ENCODE measurements around the gene DHFR2. TPM values are rescaled to one million over a fixed set of nuclear protein-coding genes. Genes with fewer than 3 reads are reported as not detected.

Gene DHFR2
- total and polyA plus RNA-seq, 9 of the 15 experiments (the other 6 are each of a cell fraction or from before 2014, with no cell fraction given) = 0.64 to 1.7 (median 1.4) TPM

DNA sequence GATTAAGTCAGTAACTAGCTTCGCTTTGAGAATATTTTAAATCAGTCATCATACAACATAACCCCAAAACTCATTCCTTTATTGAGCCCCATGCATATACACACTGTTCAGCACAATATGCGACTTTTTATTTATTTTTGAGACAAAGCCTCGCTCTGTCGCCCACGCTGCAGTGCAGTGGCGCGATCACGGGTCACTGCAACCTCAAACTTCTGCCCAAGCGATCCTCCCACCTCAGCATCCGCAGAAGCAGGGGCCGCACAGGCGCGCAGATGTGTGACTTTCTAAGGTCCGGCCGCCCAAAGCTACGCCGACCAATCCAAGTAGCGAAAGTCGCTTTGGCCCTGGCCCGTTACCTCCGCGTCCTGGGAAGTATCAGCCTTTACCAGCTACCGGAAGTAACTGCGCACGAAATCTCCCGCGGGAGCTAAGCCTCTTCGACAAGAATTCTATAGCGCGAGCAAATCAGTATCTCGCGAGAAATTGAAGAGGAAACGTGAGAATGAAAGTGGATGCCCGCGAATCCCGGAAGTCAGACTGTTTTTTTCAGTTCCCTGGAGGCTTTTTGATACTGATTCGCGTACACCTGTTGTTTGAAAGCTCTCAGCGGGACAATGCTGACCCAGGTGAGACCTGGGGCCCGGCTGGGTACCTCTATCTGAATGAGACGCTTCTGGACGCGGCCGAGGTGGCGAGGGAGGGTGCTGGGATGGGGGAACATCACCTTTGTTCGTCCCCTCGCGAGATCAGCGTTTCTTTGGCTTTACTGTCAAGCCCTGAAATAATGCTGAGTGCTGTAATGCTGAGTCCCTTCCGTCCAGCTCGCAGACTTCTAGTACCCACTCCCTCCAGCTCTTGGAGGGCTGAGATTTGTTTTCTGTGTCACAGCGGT lies at the start of gene DHFR2, which contains the start of gene NSUN3 (continued):
- TF ChIP-seq GTF2F1 (IDR thresholded peaks at IDR 0.05; ENCODE audit: low read depth, low read length) (no peak), RBM15 (IDR thresholded peaks at IDR 0.05; ENCODE audit: insufficient read depth, low read length) (no peak), THRAP3 (IDR thresholded peaks at IDR 0.05; ENCODE audit: borderline replicate concordance) (no peak), KLF10 (CRISPR knock-in tag; IDR thresholded peaks at IDR 0.05) (no peak), SUPT5H (IDR thresholded peaks at IDR 0.05) (peak; percentile 74), ZNF347 (CRISPR knock-in tag; IDR thresholded peaks at IDR 0.05; ENCODE audit: low read depth) (no peak), ZNF695 (CRISPR knock-in tag; IDR thresholded peaks at IDR 0.05) (no peak), POLR2AphosphoS5 (IDR thresholded peaks at IDR 0.05; ENCODE audit: control insufficient read depth, insufficient read depth, low read depth, low read length) (0 out of 2 replicates have a peak, but pooled peaks have one; percentile 31), POLR2H (tag; IDR thresholded peaks at IDR 0.05; ENCODE audit: low read depth) (peak; percentile 84), ZNF717 (CRISPR knock-in tag; IDR thresholded peaks at IDR 0.05) (no peak), ZNF197 (CRISPR knock-in tag; IDR thresholded peaks at IDR 0.05; ENCODE audit: low read depth) (no peak), CEBPB (tag; IDR thresholded peaks at IDR 0.05) (no peak)
- TF ChIP-seq, protein P1, sequence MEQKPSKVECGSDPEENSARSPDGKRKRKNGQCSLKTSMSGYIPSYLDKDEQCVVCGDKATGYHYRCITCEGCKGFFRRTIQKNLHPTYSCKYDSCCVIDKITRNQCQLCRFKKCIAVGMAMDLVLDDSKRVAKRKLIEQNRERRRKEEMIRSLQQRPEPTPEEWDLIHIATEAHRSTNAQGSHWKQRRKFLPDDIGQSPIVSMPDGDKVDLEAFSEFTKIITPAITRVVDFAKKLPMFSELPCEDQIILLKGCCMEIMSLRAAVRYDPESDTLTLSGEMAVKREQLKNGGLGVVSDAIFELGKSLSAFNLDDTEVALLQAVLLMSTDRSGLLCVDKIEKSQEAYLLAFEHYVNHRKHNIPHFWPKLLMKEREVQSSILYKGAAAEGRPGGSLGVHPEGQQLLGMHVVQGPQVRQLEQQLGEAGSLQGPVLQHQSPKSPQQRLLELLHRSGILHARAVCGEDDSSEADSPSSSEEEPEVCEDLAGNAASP (IDR thresholded peaks at IDR 0.05) = no peak
- TF ChIP-seq, protein P2, sequence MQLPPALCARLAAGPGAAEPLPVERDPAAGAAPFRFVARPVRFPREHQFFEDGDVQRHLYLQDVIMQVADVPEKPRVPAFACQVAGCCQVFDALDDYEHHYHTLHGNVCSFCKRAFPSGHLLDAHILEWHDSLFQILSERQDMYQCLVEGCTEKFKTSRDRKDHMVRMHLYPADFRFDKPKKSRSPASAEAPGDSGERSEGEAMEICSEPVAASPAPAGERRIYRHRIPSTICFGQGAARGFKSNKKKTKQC (CRISPR knock-in tag; IDR thresholded peaks at IDR 0.05) = no peak
- TF ChIP-seq, protein P3, sequence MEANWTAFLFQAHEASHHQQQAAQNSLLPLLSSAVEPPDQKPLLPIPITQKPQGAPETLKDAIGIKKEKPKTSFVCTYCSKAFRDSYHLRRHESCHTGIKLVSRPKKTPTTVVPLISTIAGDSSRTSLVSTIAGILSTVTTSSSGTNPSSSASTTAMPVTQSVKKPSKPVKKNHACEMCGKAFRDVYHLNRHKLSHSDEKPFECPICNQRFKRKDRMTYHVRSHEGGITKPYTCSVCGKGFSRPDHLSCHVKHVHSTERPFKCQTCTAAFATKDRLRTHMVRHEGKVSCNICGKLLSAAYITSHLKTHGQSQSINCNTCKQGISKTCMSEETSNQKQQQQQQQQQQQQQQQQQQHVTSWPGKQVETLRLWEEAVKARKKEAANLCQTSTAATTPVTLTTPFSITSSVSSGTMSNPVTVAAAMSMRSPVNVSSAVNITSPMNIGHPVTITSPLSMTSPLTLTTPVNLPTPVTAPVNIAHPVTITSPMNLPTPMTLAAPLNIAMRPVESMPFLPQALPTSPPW (CRISPR knock-in tag; IDR thresholded peaks at IDR 0.05) = peak; percentile 63; the same call in 1 of the 2 replicates
- TF ChIP-seq, protein P4, sequence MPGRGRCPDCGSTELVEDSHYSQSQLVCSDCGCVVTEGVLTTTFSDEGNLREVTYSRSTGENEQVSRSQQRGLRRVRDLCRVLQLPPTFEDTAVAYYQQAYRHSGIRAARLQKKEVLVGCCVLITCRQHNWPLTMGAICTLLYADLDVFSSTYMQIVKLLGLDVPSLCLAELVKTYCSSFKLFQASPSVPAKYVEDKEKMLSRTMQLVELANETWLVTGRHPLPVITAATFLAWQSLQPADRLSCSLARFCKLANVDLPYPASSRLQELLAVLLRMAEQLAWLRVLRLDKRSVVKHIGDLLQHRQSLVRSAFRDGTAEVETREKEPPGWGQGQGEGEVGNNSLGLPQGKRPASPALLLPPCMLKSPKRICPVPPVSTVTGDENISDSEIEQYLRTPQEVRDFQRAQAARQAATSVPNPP (IDR thresholded peaks at IDR 0.05; ENCODE audit: borderline replicate concordance, insufficient read depth, insufficient read length) = no peak
- TF ChIP-seq, protein P5, sequence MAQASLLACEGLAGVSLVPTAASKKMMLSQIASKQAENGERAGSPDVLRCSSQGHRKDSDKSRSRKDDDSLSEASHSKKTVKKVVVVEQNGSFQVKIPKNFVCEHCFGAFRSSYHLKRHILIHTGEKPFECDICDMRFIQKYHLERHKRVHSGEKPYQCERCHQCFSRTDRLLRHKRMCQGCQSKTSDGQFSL (CRISPR knock-in tag; IDR thresholded peaks at IDR 0.05) = no peak
- TF ChIP-seq, protein P5 (tag; IDR thresholded peaks at IDR 0.05) = no peak

Data from K562 (cell line).